NCI-H345 (cell line): ENCODE data around the gene ISCU.
"Not testable (repeated sequence)": the region's sequence is repeated elsewhere in the genome, so short reads cannot be mapped to it uniquely, and the experiment has no call there.

Experiments
- DNase-seq: peaks from one replicate; lab custom pipeline; 2025; lab: John Stamatoyannopoulos, UW

Gene ISCU

DNA sequence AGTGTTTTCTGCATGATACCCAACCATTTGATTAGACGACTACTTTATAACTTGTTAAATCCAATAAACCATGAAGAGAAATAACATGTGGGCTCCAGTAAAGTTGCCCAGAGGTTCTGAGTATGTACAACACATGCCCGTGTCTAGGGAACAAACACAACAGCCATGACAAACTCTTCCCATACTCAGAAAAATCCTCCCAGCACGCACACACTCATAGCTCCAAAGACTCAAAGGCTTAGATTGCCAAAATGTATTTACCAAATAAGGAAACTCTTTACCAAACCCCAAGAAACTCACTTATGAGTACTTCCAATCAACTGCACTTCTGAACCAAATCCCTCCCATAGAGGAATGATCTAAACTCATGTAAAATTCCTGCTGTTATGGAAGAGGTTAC is 18.7 kb upstream of the ISCU start:
- DNase-seq = no peak

DNA sequence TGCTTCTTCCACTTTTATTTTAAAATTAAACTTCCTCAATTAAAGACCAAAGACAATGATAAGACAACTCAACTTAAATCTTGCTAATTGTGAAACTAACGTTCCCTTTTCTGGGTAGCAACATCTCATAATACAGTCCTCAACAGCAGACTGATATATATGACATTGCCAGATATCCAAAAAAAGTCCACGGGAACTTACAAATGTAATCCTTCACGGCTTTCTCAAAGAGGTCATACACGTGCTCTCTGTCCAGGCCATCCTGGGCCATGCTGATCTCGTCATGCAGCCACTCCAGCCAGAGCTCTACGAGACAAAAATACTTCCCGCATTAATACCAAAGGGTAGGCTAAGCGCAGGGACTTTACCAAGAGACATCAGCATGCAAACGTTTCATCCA is 14.7 kb upstream of the ISCU start:
- no peak for DNase-seq

DNA sequence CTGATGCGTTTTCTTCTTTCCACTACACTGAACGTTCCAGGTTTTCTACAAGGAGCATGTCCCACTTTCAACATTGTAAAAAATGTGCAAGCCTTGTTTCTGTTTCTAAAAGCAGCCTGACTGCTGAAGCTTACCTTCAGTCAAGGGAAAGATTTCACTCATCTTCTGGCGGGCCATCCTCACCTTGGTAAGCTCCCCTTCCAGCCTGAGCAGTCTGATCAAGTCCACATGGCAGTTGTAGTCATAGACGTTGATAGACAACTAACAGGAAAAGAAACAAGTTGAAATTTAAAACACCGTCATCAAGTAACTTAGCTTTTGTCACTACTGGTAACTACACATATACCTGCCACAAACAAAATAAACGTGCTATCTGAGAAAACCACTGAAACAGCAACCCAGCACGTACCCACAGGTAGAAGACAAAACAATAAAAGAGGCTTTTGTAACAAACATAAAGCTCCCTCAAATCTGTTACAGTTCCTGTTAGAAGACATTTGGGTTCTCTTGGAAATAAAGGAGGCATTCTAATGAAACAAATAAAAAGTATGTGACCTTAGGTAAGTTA is 13.4 kb upstream of the ISCU start:
- DNase-seq = no peak

DNA sequence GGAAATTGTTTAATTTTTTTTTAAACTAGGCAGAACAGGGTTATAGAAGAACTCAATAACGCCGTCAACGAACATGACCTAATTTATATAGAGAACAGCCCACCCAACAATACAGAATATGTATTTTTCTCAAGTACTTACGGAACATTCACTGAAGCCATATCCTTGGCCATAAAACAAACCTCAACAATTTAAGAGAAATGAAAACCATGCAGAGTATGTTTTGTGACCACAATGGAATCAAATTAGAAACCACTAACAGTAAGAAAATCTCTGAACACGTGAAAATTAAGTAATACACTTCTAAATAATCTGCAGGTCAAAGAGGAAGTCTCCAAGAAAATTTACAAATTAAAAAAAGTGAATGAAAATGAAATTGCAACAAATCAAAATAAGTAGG is 10.9 kb upstream of the ISCU start:
- no peak for DNase-seq

DNA sequence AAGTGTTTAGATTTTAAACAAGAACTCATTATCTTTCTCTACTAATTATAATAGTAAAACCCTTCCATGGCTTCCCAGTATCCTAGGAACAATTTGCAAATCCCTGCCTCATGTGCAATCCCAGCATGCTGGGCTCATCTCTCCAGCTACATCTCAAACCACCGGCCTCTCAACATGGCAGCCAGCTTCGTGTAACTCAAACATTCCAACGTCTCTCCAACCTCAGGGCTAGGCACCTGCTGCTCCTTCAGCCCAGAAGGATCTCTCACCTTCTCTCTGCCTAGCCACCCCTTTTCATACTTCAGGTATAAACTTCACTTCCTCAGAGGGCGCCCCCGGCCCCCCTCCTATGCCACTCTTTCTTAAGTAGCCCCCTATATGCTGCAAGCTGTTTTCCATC is 8.6 kb upstream of the ISCU start:
- DNase-seq = no peak

DNA sequence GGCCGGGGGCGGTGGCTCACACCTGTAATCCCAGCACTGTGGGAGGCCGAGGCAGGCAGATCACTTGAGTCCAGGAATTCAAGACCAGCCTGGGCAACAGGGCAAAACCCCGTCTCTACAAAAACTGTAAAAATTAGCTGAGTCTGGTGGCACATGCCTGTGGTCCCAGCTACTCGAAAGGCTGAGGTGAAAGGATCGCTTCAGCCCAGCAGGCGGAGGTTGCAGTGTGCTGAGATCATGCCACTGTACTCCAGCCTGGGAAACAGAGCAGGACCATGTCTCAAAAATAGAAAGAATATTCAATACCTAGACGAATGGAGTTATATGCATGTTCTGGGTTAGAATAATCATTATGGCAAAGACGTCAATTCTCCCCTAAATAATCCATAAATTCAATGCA is 7.0 kb upstream of the ISCU start:
- DNase-seq = not testable (repeated sequence)

DNA sequence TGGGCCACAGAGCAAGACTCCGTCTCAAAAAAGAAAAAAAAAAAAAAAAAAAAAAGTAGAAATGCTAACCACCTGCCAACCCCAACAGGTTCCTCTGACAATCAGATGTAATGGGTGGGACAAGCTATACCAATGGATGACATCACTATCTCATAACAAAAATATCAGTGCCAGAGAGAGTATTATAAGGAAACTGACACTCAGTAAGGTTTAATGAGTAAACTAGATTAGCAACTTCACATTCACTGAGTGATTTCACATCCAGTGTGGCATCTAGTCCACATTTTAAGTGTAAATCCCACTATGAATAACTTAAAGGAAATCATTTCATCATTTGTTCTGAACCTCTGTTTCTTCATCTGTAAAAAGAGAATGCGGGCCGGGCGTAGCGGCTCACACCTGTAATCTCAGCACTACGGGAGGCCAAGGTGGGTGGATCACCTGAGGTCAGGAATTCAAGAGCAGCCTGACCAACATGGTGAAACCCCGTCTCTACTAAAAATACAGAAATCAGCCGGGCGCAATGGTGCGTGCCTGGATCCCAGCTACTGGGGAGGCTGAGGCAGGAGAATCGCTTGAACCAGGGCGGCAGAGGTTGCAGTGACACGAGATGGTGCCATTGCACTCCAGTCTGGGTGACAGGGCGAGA is 3.3 kb upstream of the ISCU start:
- no peak for DNase-seq

DNA sequence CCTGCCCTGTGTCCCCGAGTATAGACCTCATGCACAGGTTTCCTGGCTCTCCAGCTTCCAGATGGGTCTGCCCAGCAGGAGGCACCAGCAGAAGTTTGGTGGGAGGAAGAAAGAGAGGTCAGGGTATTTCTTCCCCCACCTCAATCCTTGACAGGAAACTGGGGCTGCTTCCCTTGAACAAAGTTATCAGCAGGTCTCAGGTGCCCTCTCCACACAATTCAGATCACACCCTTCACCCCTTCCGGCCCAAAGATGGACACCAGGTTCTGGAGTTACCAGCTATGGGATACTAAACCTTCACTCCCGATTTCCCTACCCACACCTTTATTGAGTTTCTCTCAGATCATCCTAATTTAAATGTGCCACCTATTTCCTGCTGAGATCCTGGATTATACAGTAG is 2.6 kb upstream of the ISCU start:
- no peak for DNase-seq

DNA sequence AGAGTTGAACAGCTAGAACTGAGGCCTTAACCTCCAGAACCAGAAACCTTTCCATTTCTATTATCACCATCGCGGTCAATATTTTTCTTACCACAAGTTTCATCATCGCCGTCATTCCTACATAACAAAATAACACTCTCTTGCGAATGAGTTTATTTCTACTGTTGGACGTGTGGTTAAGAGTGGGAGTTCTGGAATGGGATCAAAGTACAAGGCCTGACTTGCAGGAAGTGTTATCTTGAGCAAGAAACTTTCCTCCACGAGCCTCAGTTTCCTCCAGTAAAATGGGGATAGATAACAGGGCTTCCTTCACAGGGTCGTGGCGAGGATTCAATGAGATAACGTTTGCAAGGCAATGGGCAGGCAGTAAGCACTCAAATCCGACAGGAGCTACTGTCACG is 2.1 kb upstream of the ISCU start:
- DNase-seq = no peak

DNA sequence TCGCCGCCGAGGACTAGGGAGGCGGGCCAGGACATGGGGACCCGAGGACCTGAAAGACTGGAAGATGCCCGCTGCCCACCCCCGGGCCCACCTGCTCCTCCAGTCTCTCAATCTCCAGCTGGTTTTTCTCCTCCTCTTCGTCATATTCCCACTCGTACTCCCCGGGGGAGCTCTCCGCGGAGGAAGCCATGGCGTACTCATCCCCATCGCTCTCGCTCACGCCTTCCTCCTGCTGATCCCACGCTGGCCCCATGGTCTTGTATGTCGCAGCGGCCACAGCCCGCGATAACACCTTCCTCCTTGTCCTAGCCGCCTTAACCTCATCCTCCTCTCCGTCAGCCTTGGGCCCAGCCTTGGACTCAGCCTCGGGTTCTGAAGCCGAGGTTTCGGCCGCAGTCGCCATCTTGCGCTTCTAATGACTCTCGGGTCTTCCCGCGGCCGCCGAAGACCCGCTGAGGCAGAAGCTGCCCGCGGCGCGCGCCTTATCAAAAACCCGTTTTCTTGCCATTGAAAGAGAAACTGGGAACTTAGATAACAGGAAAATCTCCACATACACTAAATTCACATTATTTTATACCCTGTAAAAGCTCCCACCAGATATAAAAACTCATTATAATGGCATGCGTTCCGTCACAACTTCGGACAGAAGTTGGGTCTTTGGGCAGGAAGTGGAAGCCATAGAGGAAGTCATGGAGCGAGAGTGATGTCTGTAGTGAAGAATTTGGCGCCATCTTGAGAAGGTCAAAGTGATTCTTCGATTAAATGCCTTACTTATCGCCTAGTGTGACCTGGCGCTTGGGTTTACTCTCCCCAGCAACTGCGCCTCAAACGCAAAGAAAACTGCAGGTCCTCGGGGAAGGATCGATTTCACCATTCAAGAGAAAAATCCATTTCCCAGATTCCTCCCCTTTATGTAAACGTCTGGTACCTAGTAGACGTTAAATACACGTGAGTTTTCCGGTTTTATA is 1.4 kb upstream of the ISCU start, which contains the start of gene SART3:
Gene SART3 (minus strand): TSS at position 422 of the 968 bp plus-strand sequence. CDS start 19 bp downstream, at position 403.
- DNase-seq = peak; percentile 87

DNA sequence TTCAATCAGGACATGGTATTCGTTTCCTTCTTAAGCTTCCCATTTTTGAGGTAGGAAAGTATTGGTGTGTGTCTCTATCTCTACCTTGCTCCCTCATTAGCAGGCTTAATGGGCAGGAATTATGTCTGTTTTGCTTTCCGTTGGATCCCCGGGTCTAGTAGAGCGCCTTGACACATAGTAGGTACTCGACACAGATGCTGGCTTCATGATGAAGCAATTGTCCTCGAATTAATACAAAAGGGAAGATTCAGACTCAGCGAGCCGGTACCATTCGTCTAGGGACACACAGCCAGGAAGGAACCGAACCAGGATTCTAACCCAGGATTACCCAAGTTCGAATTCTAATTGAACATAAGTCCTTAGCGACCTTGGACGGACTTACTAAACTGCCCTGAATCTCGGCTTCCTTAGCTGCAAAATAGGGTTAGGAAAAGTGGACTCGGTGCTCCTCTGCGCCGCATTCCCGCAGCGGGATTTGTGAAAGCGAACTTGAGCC is 496 bp upstream of the ISCU start:
- no peak for DNase-seq

DNA sequence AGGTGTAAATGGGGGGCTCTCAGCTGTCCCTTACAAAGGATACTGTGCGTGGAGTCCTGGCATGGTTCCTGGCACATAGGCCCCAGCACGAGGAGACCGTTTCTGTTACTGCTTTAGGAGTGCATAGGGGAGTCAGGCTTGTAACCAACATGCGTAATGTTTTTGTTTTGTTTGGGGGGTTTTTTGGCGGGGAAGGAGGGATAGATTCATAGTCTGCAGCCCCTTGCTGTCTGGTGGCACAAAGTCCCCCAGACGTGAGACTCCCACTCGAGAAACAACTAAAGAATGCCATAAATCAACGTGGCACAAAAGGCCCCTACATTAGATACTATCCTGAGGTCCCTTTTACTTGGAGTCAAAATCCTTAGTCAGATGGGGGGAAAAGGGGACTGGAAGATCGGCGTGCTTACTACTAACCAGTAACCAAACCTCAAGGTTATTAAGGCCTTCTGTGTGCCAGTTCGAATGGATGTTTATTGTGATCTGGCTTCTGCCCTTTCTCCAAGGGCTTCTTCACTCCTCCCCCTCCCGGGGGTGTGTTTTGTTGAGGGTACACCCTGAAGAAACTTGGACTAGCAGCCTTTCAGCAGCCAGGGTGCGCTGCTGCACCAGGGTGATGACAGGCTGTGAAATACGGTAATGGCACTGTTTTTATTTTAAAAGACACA is 874 bp downstream of the ISCU start:
- peak; percentile 85 for DNase-seq

DNA sequence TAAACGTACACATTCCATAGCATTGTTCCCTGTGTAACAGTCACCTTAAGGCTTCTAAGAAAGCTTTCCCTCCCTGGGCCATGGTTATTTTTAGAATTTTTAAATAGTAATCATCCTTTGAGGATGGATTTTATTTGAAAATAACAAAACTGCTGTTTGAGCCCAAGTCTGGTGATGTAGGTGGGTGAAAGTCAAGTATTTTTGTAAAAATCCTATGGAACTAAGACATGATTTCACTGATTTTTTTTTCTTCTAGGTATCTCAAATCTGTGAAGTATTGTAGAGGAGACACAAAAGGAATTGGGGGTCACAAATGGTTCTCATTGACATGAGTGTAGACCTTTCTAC is 1.4 kb downstream of the ISCU start:
- no peak for DNase-seq

DNA sequence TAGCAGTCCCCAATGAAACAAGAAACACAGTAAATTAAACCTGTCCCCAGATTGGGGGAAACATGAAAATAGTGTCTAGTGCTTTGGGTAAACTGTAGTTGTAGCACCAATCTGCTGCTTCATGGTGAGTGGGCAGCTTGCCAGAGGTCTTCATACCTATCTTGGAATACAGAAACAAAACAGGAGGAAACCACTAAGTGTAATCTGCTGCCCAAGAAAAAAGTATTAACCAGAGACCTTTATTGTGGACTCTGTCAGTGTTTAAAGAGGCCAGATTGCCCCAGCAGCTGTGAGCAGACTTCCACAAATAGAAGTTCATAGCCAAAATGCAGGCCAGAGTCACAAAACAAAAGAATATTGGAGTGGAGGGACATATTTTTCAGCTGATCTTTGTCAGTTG is 2.3 kb downstream of the ISCU start:
- DNase-seq = no peak

DNA sequence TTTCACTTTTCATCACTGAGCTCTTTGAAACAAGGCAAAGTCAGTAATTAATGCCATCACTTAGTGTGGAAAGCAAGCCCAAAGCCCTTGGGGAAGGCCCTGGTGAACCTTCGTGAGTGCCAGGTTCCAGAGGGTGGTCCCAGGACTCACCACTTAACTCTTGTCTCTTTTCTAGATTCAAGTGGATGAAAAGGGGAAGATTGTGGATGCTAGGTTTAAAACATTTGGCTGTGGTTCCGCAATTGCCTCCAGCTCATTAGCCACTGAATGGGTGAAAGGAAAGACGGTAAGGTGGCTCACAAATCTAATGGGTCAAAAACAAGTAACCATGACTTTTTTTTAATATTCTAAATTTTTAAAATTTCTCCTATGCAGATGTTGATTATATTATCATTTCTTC is 2.8 kb downstream of the ISCU start:
- DNase-seq = no peak

DNA sequence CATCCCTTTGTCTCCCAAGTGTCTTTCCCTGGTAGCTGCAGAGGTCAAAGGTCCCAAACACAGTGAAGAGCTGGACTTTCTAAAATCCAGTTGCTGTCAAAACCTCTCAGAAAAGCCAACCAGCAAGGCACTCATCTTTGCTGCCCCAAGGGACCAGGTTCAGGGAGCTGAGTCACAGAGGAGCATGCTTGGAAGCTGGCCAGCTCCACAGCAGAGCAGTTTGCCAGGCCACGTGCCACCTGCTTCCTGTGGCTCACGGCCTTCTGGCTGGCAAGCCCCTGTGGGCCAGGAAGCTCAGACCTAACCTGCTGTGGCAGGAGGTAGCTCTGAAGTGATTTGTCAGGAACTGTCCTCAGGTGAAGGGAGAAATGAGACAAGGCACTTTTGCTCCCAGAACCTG is 3.6 kb downstream of the ISCU start:
- DNase-seq = peak; percentile 94

DNA sequence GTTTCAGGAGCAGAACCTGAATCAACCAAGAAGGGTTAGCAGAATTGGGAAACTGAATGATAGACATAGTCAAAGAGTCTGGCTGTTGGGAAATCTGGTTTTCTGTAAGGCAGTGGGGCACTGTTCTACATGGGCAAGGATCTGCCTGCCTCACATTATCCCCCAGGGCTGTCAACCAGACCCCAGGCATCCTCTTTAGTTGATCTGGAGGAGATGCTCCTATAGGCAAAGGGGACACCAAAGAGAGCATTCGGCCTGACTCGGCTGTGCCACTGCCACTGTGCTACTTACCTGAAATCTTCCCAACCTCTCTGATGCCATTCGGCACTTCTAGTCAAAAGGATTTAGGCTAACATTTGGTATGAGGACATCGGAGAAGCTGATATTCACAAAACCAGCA is 4.1 kb downstream of the ISCU start:
- no peak for DNase-seq

DNA sequence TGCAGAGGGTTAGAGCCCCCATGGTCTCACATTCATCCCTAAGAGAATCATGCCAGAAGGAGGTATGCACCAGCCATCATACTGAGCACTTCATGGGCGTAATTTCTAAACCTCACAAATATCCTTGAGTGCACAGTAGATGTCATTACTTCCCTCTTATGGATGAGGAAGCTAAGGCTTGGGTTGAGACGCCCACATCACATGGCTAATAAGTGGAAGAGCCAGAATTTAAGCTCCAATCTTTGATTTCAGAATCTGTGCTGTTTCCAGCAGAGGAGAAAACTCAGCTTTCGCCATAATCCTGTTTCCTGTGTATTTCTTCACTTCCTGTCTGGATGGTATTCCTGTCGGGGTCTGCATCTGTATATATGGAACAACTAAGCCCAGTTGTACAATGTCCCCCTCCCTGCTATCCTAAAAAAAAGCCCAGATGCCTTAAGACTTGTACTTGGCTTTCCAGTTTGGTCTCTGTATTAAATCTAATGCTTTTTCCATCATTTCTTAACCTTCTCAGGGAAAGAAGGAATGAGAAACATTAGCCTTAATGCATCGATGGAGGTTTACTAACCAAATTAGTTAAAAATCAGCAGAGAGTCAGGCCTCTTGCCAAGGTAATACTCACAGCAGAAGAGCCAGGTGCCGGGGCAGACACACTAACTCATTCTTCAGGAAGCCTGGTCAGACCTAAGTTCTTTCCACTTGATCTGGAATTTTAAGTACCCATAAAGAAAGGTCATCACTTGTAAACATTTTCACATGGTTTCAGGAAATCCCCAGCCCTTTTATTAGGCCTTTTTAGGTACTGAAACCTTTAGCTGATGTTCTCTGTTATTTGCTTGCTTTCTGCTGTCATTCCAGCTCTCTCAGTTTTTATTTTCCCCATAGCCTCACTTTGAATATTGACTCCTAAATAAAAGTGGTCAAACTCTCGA is 5.3 kb downstream of the ISCU start:
- DNase-seq = no peak

DNA sequence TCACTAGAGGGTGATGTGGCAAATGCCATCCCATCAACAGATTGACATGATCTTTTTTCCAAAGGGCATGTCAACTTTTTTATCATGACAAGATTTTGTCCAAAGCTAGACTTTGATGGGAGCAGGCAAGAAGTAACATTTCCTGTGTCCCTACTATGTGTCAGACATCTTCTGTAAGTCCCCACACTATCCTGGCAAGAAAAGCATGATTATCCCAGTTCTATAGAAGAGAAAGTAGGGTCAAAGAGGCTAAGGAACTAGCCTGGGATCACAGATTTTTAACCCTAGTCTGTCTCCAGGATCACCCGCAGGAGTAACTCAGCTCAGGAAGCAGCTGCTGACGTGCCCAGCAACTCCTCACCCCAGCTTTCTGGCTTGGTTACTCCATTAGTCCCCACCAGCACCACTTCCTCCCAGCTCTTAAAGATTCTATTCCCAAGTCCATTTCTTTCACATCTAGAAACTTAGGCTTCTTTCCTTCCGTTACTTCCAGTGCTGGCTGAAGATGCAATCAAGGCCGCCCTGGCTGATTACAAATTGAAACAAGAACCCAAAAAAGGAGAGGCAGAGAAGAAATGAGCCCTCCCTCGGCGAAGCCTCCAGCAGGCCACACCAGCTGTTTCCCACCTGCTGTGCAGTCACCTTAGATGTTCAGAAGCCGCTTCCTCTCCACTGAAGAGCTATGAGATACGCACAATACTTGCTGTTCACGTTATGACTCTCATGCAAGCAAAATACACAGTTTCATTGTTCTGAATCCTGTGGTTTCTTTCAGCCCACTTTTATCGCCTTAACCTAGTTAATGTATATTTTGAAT is 6.2 kb downstream of the ISCU start:
- DNase-seq = peak; percentile 88
